VCaP (cell line): Measurements from ENCODE around the gene TMEM208.

Experiments used
- H3K27ac ChIP-seq: fragments of 450-650 bp; 2 replicates; pipeline ENCODE4 v1.5.1; 2017
- CTCF ChIP-seq: fragments of 450-650 bp; conservative IDR thresholded peaks from 2 replicates; pipeline ENCODE4 v1.5.1; 2017; ENCODE audit warnings: mild to moderate bottlenecking, moderate library complexity

The TMEM208 gene

GRCh38 chr16:67246081-67246755 is 19.3 kb downstream of the TMEM208 start:
- peak; percentile 26; the same call in 1 of the 2 replicates for TF ChIP-seq CTCF
- H3K27ac ChIP-seq: peak overlapping the region; percentile 80

- H3K27ac ChIP-seq: peak overlapping the region; percentile 80
- no peak; the same call in 1 of the 2 replicates for TF ChIP-seq CTCF
Observed at GRCh38 chr16:67246756-67247191, 19.8 kb downstream of the TMEM208 start.

- TF ChIP-seq CTCF: no peak
- H3K27ac ChIP-seq: peak within 1 kb of the TSS; percentile 80
Observed at GRCh38 chr16:67247192-67248072, 20.5 kb downstream of the TMEM208 start, which contains the start of gene FHOD1. TSS of gene FHOD1 (minus strand) at chr16:67247481. CDS start at chr16:67247410, 71 bp downstream.

- TF ChIP-seq CTCF: no peak
- H3K27ac ChIP-seq: peak overlapping the region; percentile 80
Observed at GRCh38 chr16:67248073-67248400, 21.1 kb downstream of the TMEM208 start.

- TF ChIP-seq CTCF: peak; percentile 30
- H3K27ac ChIP-seq: peak within 1 kb of the TSS; percentile 80
Observed at GRCh38 chr16:67248401-67249177, 21.7 kb downstream of the TMEM208 start, which contains the start of gene SLC9A5. TSS of gene SLC9A5 (plus strand) at chr16:67248979. CDS start at chr16:67249015, 36 bp downstream.

GRCh38 chr16:67249178-67250044 is 22.5 kb downstream of the TMEM208 start:
- peak overlapping the region; percentile 80; the same call in 1 of the 2 replicates for H3K27ac ChIP-seq
- TF ChIP-seq CTCF: no peak
